HEK293 (cell line): ENCODE results near the gene WNT1.

ENCODE experiments used
- HIC1 ChIP-seq: fragments of 450-650 bp; formaldehyde crosslinking; IDR thresholded peaks from 2 replicates; pipeline ENCODE4 v1.5.1; 2016; ENCODE audit warnings: missing biosample characterization, missing genetic modification characterization
- KLF7 ChIP-seq: fragments of 450-650 bp; formaldehyde crosslinking; IDR thresholded peaks from 2 replicates; pipeline ENCODE4 v1.5.1; 2016; ENCODE audit warnings: missing biosample characterization, missing genetic modification characterization, borderline replicate concordance
- KLF9 ChIP-seq: fragments of 450-650 bp; formaldehyde crosslinking; IDR thresholded peaks from 2 replicates; pipeline ENCODE4 v1.5.1; 2016; ENCODE audit warnings: missing biosample characterization, missing genetic modification characterization, low read depth
- REST ChIP-seq: fragments of 450-650 bp; formaldehyde crosslinking; IDR thresholded peaks from 2 replicates; pipeline ENCODE4 v1.5.1; 2016; ENCODE audit warnings: missing biosample characterization, missing genetic modification characterization
- SP2 ChIP-seq: fragments of 450-650 bp; formaldehyde crosslinking; IDR thresholded peaks from 2 replicates; pipeline ENCODE4 v1.5.1; 2016; ENCODE audit warnings: missing biosample characterization, missing genetic modification characterization
- SP7 ChIP-seq: fragments of 450-650 bp; formaldehyde crosslinking; IDR thresholded peaks from 2 replicates; pipeline ENCODE4 v1.5.1; 2016; ENCODE audit warnings: missing biosample characterization, missing genetic modification characterization
- ZBTB11 ChIP-seq: fragments of 450-650 bp; formaldehyde crosslinking; conservative IDR thresholded peaks from 2 replicates; pipeline ENCODE4 v1.5.1; 2016; ENCODE audit warnings: low read depth, missing biosample characterization, missing genetic modification characterization
- ZBTB21 ChIP-seq: fragments of 450-650 bp; formaldehyde crosslinking; IDR thresholded peaks from 2 replicates; pipeline ENCODE4 v1.5.1; 2017; ENCODE audit warnings: missing biosample characterization, missing genetic modification characterization
- ZEB2 ChIP-seq: fragments of 450-650 bp; formaldehyde crosslinking; IDR thresholded peaks from 2 replicates; pipeline ENCODE4 v1.5.1; 2016; ENCODE audit warnings: missing biosample characterization, missing genetic modification characterization
- ZFHX2 ChIP-seq: fragments of 450-650 bp; formaldehyde crosslinking; conservative IDR thresholded peaks from 2 replicates; pipeline ENCODE4 v1.5.1; 2016; ENCODE audit warnings: missing biosample characterization, missing genetic modification characterization
- ZNF148 ChIP-seq: fragments of 450-650 bp; formaldehyde crosslinking; IDR thresholded peaks from 2 replicates; pipeline ENCODE4 v1.5.0; 2017; ENCODE audit warnings: missing biosample characterization, missing genetic modification characterization, borderline replicate concordance
- ZNF175 ChIP-seq: fragments of 450-650 bp; formaldehyde crosslinking; IDR thresholded peaks from 2 replicates; pipeline ENCODE4 v1.5.1; 2016; ENCODE audit warnings: missing biosample characterization, missing genetic modification characterization
- ZNF214 ChIP-seq: fragments of 450-650 bp; formaldehyde crosslinking; IDR thresholded peaks from 2 replicates; pipeline ENCODE4 v1.5.1; 2017; ENCODE audit warnings: missing biosample characterization, mild to moderate bottlenecking, missing genetic modification characterization, borderline replicate concordance
- ZNF391 ChIP-seq: fragments of 450-650 bp; formaldehyde crosslinking; IDR thresholded peaks from 2 replicates; pipeline ENCODE4 v1.5.1; 2016; ENCODE audit warnings: low read depth, missing biosample characterization, missing genetic modification characterization, borderline replicate concordance
- ZNF416 ChIP-seq: fragments of 450-650 bp; formaldehyde crosslinking; IDR thresholded peaks from 2 replicates; pipeline ENCODE4 v1.5.1; 2016; ENCODE audit warnings: missing biosample characterization, missing genetic modification characterization
- ZNF560 ChIP-seq: fragments of 450-650 bp; formaldehyde crosslinking; IDR thresholded peaks from 2 replicates; pipeline ENCODE4 v1.5.1; 2017; ENCODE audit warnings: missing biosample characterization, missing genetic modification characterization, borderline replicate concordance
- ZNF692 ChIP-seq: fragments of 450-650 bp; formaldehyde crosslinking; IDR thresholded peaks from 2 replicates; pipeline ENCODE4 v1.5.1; 2016; ENCODE audit warnings: missing biosample characterization, missing genetic modification characterization
- ZNF747 ChIP-seq: fragments of 450-650 bp; formaldehyde crosslinking; IDR thresholded peaks from 2 replicates; pipeline ENCODE4 v1.5.1; 2016; ENCODE audit warnings: missing biosample characterization, missing genetic modification characterization
- ZNF785 ChIP-seq: fragments of 450-650 bp; formaldehyde crosslinking; IDR thresholded peaks from 2 replicates; pipeline ENCODE4 v1.5.1; 2016; ENCODE audit warnings: missing biosample characterization, missing genetic modification characterization
- ZSCAN16 ChIP-seq: fragments of 450-650 bp; formaldehyde crosslinking; IDR thresholded peaks from 2 replicates; pipeline ENCODE4 v1.5.1; 2016; ENCODE audit warnings: missing biosample characterization, missing genetic modification characterization
- TF ChIP-seq, protein P1 (sequence below): fragments of 450-650 bp; formaldehyde crosslinking; optimal IDR thresholded peaks from 2 replicates; pipeline ENCODE3; 2016; ENCODE audit warnings: missing biosample characterization, mild to moderate bottlenecking, missing genetic modification characterization
- TF ChIP-seq, protein P2 (sequence below): fragments of 450-650 bp; formaldehyde crosslinking; IDR thresholded peaks from 2 replicates; pipeline ENCODE4 v1.5.1; 2016; ENCODE audit warnings: missing biosample characterization, missing genetic modification characterization

The WNT1 gene

DNA sequence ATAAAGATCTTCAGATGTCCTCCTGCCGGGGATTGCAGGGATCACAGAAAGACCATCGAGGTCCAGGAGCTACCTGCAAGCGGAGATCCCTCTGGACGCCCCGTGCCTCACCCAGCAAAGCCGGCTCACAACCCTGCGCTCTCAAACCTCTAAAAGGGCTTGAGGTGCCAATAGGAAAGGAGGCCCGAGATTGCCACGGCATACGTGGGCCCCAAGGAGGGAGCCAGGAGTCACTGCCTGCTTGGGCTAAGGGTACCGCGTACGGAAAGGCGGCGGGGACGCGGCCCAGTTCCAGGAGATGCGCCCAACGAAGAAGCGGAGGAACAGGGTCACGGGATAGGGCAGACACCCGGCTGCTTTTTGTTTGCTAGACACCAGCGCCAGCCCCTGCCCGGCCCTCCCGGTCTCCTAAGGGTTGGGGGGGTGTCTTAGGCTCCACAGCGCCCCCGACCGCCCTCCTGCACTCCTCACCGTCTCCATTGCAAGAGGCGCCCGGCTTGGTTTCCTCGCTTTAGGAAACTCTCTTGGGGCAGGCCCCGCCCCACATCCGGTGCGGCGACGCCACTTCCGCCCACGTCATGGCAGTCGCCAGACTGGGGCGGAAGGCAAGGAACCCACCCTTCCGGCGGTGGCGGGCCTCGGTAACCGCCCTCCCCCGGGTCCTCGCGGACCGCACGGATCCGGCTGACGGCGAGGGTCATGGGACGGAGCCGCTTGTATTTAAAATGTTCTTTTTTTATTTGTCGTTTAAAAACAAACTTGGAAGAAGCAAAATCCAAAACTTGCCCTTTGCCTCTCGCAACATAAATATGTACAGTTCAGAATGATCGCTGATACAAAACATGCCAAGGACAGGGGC, 40.4 kb downstream of the WNT1 start, which contains the start of gene PRKAG1 (continued):
- TF ChIP-seq HIC1 (tag by site-specific recombination) (no peak), ZFHX2 (peak; percentile 23), KLF9 (peak; percentile 71; the same call in 1 of the 2 replicates), ZNF692 (tag by site-specific recombination) (peak; percentile 75), ZBTB11 (tag by site-specific recombination) (peak; percentile 96), ZBTB21 (tag by site-specific recombination) (peak; percentile 98), ZNF214 (no peak), REST (tag by site-specific recombination) (0 out of 2 replicates have a peak, but pooled peaks have one; percentile 17), ZNF175 (no peak), KLF7 (tag by site-specific recombination) (peak; percentile 79; the same call in 1 of the 2 replicates), ZNF148 (no peak), ZNF747 (tag by site-specific recombination) (no peak), SP2 (peak; percentile 96), ZNF416 (tag by site-specific recombination) (peak; percentile 33; the same call in 1 of the 2 replicates), SP7 (tag by site-specific recombination) (peak; percentile 67), ZNF560 (tag by site-specific recombination) (no peak), ZEB2 (tag by site-specific recombination) (peak; percentile 92), ZNF785 (tag by site-specific recombination) (no peak), ZNF391 (tag by site-specific recombination) (peak; percentile 85; the same call in 1 of the 2 replicates), ZSCAN16 (tag by site-specific recombination) (0 out of 2 replicates have a peak, but pooled peaks have one; percentile 34)
- TF ChIP-seq, protein P1, sequence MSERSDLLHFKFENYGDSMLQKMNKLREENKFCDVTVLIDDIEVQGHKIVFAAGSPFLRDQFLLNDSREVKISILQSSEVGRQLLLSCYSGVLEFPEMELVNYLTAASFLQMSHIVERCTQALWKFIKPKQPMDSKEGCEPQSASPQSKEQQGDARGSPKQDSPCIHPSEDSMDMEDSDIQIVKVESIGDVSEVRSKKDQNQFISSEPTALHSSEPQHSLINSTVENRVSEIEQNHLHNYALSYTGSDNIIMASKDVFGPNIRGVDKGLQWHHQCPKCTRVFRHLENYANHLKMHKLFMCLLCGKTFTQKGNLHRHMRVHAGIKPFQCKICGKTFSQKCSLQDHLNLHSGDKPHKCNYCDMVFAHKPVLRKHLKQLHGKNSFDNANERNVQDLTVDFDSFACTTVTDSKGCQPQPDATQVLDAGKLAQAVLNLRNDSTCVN (tag by site-specific recombination): peak; percentile 46
- TF ChIP-seq, protein P2, sequence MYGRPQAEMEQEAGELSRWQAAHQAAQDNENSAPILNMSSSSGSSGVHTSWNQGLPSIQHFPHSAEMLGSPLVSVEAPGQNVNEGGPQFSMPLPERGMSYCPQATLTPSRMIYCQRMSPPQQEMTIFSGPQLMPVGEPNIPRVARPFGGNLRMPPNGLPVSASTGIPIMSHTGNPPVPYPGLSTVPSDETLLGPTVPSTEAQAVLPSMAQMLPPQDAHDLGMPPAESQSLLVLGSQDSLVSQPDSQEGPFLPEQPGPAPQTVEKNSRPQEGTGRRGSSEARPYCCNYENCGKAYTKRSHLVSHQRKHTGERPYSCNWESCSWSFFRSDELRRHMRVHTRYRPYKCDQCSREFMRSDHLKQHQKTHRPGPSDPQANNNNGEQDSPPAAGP (tag by site-specific recombination): no peak; the same call in 1 of the 2 replicates
